CD4-positive, alpha-beta T cell treated with Interleukin-12 subunit alpha and Interleukin-12 subunit beta, for 1 hour (primary cell): ENCODE data around the gene KMT2E.
"Not testable (repeated sequence)": the region's sequence is repeated elsewhere in the genome, so short reads cannot be mapped to it uniquely, and the experiment has no call there.

Source experiments
- DNase-seq: peaks from one replicate; pipeline ENCODE4 v3.0.0-alpha.2; 2020

The KMT2E gene

GRCh38 chr7:104982308-104983075 is 31.5 kb upstream of the KMT2E start:
- DNase-seq = no peak

- no peak for DNase-seq
These were observed 30.9 kb upstream of the KMT2E start for GRCh38 chr7:104983076-104983577.

- peak; percentile 86 for DNase-seq
These were observed 30.1 kb upstream of the KMT2E start for GRCh38 chr7:104983578-104984539.

GRCh38 chr7:104984585-104985258 is 29.3 kb upstream of the KMT2E start:
- no peak for DNase-seq

- DNase-seq = no peak
These were observed 28.8 kb upstream of the KMT2E start for GRCh38 chr7:104985259-104985617.

- no peak for DNase-seq
These were observed 27.3 kb upstream of the KMT2E start for GRCh38 chr7:104986628-104987259.

- not testable (repeated sequence) for DNase-seq
These were observed 26.6 kb upstream of the KMT2E start for GRCh38 chr7:104987403-104987802.

GRCh38 chr7:104990983-104991382 is 23.0 kb upstream of the KMT2E start:
- no peak for DNase-seq

GRCh38 chr7:104992306-104992705 is 21.7 kb upstream of the KMT2E start:
- no peak for DNase-seq

- DNase-seq = no peak
These were observed 20.7 kb upstream of the KMT2E start for GRCh38 chr7:104993217-104993862.

GRCh38 chr7:104998040-104998752 is 15.8 kb upstream of the KMT2E start:
- no peak for DNase-seq

GRCh38 chr7:105000200-105000599 is 13.8 kb upstream of the KMT2E start:
- no peak for DNase-seq

- DNase-seq = no peak
These were observed 13.1 kb upstream of the KMT2E start for GRCh38 chr7:105000927-105001336.

- DNase-seq = no peak
These were observed 12.3 kb upstream of the KMT2E start for GRCh38 chr7:105001652-105002184.

GRCh38 chr7:105003275-105003674 is 10.7 kb upstream of the KMT2E start:
- DNase-seq = no peak

- no peak for DNase-seq
These were observed 10.0 kb upstream of the KMT2E start for GRCh38 chr7:105003872-105004510.

GRCh38 chr7:105005006-105005405 is 9.0 kb upstream of the KMT2E start:
- DNase-seq = not testable (repeated sequence)

GRCh38 chr7:105005486-105005885 is 8.5 kb upstream of the KMT2E start:
- not testable (repeated sequence) for DNase-seq

- no peak for DNase-seq
These were observed 7.5 kb upstream of the KMT2E start for GRCh38 chr7:105006367-105007136.

GRCh38 chr7:105007298-105007697 is 6.7 kb upstream of the KMT2E start:
- DNase-seq = no peak
